Neural crest cell (in vitro differentiated cells): ENCODE results near the gene EID2. TPM values are rescaled to one million over a fixed set of nuclear protein-coding genes. Genes with fewer than 3 reads are reported as not detected.

ENCODE experiments used
- DNase-seq: peaks from one replicate; pipeline ENCODE4 v3.0.0; 2021; ENCODE audit warnings: low read depth, mixed read lengths, low spot score
- H3K27ac Mint-ChIP-seq: one replicate; pipeline ENCODE4 v1.8.0; 2021; ENCODE audit warnings: mild to moderate bottlenecking, mixed read lengths; ENCODE audit not compliant: unreplicated experiment
- H3K27me3 Mint-ChIP-seq: 2 replicates; pipeline ENCODE4 v1.8.0; 2021; ENCODE audit warnings: low read depth, mild to moderate bottlenecking, mixed read lengths
- H3K36me3 Mint-ChIP-seq: 2 replicates; pipeline ENCODE4 v1.8.0; 2021; ENCODE audit warnings: low read depth, mild to moderate bottlenecking, mixed read lengths
- H3K4me1 Mint-ChIP-seq: 2 replicates; pipeline ENCODE4 v1.8.0; 2021; ENCODE audit warnings: mixed read lengths
- H3K4me3 Mint-ChIP-seq: one replicate; pipeline ENCODE4 v1.8.0; 2021; ENCODE audit warnings: mild to moderate bottlenecking, mixed read lengths
- H3K9me3 Mint-ChIP-seq: 2 replicates; pipeline ENCODE4 v1.8.0; 2021; ENCODE audit warnings: mixed read lengths
- total RNA-seq: library from RNA; stranded (reverse); gene quantifications from 2 replicates; pipeline ENCODE4 v1.2.1, GENCODE V29; 2021
- TF ChIP-seq, protein P1 (sequence below): fragments of 200-600 bp; sonication (generic); conservative IDR thresholded peaks from 2 replicates; pipeline ENCODE4 v1.5.0; 2021; ENCODE audit warnings: antibody characterized with exemption, mild to moderate bottlenecking

The EID2 gene
- total RNA-seq, 1 donor from 2014 or later, result 28.0 TPM

DNA sequence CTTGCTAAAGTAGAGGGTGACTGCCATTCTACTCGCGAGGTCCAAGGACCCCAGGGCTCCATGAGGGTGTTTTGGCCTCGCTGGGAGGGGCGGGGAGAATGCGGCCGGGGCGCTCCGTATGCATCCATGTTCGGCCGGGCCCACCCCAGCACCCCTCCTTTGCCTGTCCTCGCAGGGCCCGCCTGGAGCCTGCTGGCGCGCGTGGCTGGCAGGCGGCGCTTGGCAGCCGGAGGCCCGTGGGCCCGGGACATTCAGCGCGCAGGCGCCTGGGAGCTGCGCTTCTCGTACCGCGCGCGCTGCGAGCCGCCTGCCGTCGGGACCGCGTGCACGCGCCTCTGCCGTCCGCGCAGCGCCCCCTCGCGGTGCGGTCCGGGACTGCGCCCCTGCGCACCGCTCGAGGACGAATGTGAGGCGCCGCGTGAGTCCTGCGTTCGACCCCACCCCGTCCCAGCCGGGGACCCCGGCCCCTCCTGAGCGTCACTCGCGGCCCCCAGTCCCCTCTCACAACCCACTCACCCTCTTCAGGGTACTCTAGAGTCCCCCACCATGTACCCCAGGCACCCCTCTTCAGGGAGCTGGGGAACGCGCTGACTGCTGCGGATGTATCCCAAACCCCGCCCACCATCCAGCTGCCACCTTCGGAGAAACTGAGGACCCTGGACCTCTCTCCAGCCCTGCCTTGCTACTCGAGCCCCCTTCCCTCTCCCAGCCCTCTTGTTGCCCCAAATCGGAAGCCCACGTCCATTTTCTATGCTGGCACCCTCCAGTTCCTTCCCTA is 37.1 kb downstream of the EID2 start:
- peaks cover 24% of the 10 kb centered on the region for H3K4me1 Mint-ChIP-seq
- H3K27ac Mint-ChIP-seq, result no peak overlapping the region
- peaks cover 6% of the 10 kb centered on the region for H3K9me3 Mint-ChIP-seq
- H3K4me3 Mint-ChIP-seq, result no peak overlapping the region
- TF ChIP-seq, protein P1, sequence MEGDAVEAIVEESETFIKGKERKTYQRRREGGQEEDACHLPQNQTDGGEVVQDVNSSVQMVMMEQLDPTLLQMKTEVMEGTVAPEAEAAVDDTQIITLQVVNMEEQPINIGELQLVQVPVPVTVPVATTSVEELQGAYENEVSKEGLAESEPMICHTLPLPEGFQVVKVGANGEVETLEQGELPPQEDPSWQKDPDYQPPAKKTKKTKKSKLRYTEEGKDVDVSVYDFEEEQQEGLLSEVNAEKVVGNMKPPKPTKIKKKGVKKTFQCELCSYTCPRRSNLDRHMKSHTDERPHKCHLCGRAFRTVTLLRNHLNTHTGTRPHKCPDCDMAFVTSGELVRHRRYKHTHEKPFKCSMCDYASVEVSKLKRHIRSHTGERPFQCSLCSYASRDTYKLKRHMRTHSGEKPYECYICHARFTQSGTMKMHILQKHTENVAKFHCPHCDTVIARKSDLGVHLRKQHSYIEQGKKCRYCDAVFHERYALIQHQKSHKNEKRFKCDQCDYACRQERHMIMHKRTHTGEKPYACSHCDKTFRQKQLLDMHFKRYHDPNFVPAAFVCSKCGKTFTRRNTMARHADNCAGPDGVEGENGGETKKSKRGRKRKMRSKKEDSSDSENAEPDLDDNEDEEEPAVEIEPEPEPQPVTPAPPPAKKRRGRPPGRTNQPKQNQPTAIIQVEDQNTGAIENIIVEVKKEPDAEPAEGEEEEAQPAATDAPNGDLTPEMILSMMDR, result peak; percentile 85
- H3K36me3 Mint-ChIP-seq, result peaks cover 4% of the 10 kb centered on the region
- peak; percentile 73 for DNase-seq
- peaks cover 87% of the 10 kb centered on the region for H3K27me3 Mint-ChIP-seq

DNA sequence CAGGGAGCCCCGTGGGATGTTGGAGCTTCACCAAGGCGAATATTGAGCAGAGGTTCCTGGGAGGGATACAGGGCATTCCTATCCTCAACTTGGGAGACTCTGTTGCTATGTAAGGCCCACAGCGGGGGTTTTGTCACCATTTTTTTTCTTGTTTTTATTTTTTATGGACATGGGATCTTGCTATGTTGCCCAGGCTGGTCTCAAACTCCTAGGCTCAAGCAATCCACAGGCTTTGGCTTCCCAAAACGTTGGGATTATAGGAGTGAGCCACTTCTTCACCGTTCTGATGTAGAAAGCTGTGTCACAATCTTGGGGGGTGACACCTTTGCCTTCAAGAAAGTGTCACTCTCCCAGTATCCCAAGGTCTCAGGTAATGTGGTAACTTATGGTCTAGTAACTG is 38.6 kb downstream of the EID2 start:
- peaks cover 3% of the 10 kb centered on the region for H3K9me3 Mint-ChIP-seq
- H3K27me3 Mint-ChIP-seq, result peaks cover 89% of the 10 kb centered on the region
- H3K4me1 Mint-ChIP-seq, result peaks cover 18% of the 10 kb centered on the region
- no peak overlapping the region for H3K27ac Mint-ChIP-seq
- H3K36me3 Mint-ChIP-seq, result peaks cover 1% of the 10 kb centered on the region
- TF ChIP-seq, protein P1, result no peak
- H3K4me3 Mint-ChIP-seq, result no peak overlapping the region
- no peak for DNase-seq

DNA sequence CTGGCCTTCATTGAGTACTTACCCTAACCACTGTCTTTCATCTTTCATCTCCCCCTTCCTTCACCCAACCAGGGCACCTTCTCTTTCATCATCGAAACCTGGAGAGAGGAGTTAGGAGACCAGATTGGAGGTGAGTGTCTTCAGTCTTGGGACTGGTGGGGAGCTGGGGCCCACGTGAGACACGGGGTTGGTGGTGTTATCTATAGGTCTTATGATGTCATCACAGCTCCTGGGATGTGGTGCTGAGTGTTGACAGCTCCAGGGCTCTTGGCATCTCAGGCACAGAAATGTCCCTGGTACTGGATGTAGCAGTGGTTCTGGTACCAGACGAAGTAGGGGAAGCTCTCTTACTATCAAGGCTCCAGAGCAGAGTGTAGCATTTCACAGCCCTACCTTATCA is 39.4 kb downstream of the EID2 start:
- Mint-ChIP-seq H3K9me3 (peaks cover under 1% of the 10 kb centered on the region), H3K4me3 (peak overlapping the region; percentile 54), H3K4me1 (peaks cover 17% of the 10 kb centered on the region), H3K27me3 (peaks cover 88% of the 10 kb centered on the region), H3K27ac (no peak overlapping the region), H3K36me3 (no peaks in the 10 kb centered on the region)
- DNase-seq, result no peak
- TF ChIP-seq, protein P1, result no peak

DNA sequence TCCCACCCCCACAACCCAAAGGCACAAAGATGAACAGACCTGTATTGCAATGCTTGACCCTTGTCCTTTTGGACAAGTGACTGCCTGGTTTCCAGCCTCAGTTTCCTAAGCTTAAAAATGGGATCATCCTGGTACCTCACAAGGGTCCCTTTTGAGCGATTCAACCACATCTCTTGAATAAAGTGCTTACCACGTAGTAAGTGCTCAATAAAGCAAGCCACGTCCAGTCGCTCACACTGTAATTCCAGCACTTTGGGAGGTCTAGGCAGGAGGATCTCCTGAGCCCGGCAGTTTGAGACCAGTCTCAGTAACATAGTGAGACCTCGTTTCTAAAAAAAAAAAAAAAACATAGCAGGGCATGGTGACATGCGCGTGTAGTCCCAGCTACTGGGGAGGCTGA is 40.0 kb downstream of the EID2 start:
- Mint-ChIP-seq H3K36me3 (no peaks in the 10 kb centered on the region), H3K9me3 (no peaks in the 10 kb centered on the region), H3K4me1 (peaks cover 17% of the 10 kb centered on the region), H3K27me3 (peaks cover 86% of the 10 kb centered on the region), H3K4me3 (peak overlapping the region; percentile 79), H3K27ac (no peak overlapping the region)
- no peak for DNase-seq
- TF ChIP-seq, protein P1, result no peak

DNA sequence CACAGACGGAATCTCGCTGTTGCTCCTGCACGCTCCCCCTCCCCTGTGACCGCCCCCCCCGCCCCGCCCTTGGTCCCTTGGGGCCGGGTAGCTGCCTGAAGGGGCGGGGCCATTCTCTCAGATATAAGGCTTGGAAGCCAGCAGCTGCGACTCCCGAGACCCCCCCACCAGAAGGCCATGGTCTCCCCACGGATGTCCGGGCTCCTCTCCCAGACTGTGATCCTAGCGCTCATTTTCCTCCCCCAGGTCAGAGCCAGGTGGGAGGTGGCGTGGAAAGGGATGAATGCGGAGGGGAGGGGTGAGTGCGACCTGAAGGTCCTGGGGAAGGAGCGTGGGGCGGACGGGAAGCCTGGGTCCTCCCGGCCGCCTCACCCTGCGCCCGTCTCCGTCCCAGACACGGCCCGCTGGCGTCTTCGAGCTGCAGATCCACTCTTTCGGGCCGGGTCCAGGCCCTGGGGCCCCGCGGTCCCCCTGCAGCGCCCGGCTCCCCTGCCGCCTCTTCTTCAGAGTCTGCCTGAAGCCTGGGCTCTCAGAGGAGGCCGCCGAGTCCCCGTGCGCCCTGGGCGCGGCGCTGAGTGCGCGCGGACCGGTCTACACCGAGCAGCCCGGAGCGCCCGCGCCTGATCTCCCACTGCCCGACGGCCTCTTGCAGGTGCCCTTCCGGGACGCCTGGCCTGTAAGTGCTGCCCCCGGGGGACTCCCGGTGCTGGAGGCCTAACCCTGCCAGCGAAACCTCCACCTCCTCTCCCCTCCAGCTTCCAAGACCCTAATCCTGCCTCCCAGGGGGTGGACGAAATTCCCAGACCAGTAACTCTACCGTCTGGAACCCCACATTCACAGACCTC is 40.9 kb downstream of the EID2 start, which contains the start of gene DLL3:
DLL3 (plus strand) TSS at position 150 of the 845 bp plus-strand sequence; CDS start at position 178, 28 bp downstream.
- H3K9me3 Mint-ChIP-seq, result no peaks in the 10 kb centered on the region
- H3K27ac Mint-ChIP-seq, result peak within 1 kb of the TSS; percentile 59
- TF ChIP-seq, protein P1, result no peak
- peak within 1 kb of the TSS; percentile 79 for H3K4me3 Mint-ChIP-seq
- no peaks in the 10 kb centered on the region for H3K36me3 Mint-ChIP-seq
- DNase-seq, result peak; percentile 17
- H3K4me1 Mint-ChIP-seq, result peaks cover 20% of the 10 kb centered on the region
- H3K27me3 Mint-ChIP-seq, result peaks cover 80% of the 10 kb centered on the region
